Suprapubic skin (tissue), 4 donors: ENCODE data around the gene PCDHA8. TPM values are rescaled to one million over a fixed set of nuclear protein-coding genes. Genes with fewer than 3 reads are reported as not detected.

Experiments used
- DNase-seq, 2 donors: peaks; one replicate each; pipeline ENCODE4 v3.0.0-alpha.2; 2019; ENCODE audit warnings: low spot score in 2 of 2
- H3K27ac ChIP-seq: fragments of 200-600 bp; sonication (generic); one replicate; pipeline ENCODE4 v1.5.1; 2019
- H3K27me3 ChIP-seq: fragments of 200-600 bp; sonication (generic); one replicate; pipeline ENCODE4 v1.5.1; 2019
- H3K36me3 ChIP-seq: fragments of 200-600 bp; sonication (generic); one replicate; pipeline ENCODE4 v1.5.1; 2019
- H3K4me1 ChIP-seq: fragments of 200-600 bp; sonication (generic); one replicate; pipeline ENCODE4 v1.5.1; 2019
- H3K4me3 ChIP-seq: fragments of 200-600 bp; sonication (generic); one replicate; pipeline ENCODE4 v1.5.1; 2019; ENCODE audit warnings: mild to moderate bottlenecking
- H3K9me3 ChIP-seq: fragments of 200-600 bp; sonication (generic); one replicate; pipeline ENCODE4 v1.5.1; 2019
- CTCF ChIP-seq, 2 donors: fragments of 200-600 bp in 1 of 2; fragments of 450-650 bp in 1 of 2; sonication (generic) in 1 of 2; IDR thresholded peaks; one replicate each; pipeline ENCODE4 v1.5.1; 2016 to 2019; ENCODE audit warnings: antibody characterized with exemption in 2 of 2, mild to moderate bottlenecking in 1 of 2, moderate library complexity in 1 of 2
- EP300 ChIP-seq: sonication (generic); formaldehyde crosslinking; IDR thresholded peaks from one replicate; pipeline ENCODE4 v1.6.1; 2017; ENCODE audit warnings: antibody characterized with exemption
- POLR2A ChIP-seq, 2 donors: fragments of 450-650 bp; IDR thresholded peaks; one replicate each; pipeline ENCODE4 v1.6.1; 2017; ENCODE audit warnings: antibody characterized with exemption in 2 of 2, mild to moderate bottlenecking in 2 of 2, moderate library complexity in 2 of 2
- POLR2AphosphoS5 ChIP-seq, 3 donors: sonication (generic); formaldehyde crosslinking; IDR thresholded peaks; one replicate each; pipeline ENCODE4 v1.6.1; 2017; ENCODE audit warnings: antibody characterized with exemption in 3 of 3
- WGBS: methylation state at CpG from one replicate; pipeline ENCODE4 v1.1.5; 2018; 5-methylcytosine and 5-hydroxymethylcytosine counted together
- total RNA-seq, 4 donors: library from RNA; depleted of rRNA; stranded (reverse); fragments of >200 nt; gene quantifications; one replicate each; pipeline ENCODE4 v1.1.0, GENCODE V29; 2016

Gene PCDHA8
- total RNA-seq, 4 donors from 2014 or later, result 0.16 to 0.40 (median 0.17) TPM; not detected in 1

DNA sequence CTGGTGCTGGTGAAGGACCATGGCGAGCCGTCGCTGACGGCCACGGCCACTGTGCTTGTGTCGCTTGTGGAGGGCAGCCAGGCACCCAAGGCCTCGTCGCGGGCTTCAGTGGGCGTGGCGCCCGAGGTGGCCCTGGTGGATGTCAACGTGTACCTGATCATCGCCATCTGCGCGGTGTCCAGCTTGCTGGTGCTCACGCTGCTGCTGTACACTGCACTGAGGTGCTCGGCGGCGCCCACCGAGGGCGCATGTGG is 16.9 kb downstream of the PCDHA8 start:
- 65% methylated on average over 2 of the region's 22 CpGs for WGBS
- H3K27me3 ChIP-seq, result peaks cover 14% of the 10 kb centered on the region

DNA sequence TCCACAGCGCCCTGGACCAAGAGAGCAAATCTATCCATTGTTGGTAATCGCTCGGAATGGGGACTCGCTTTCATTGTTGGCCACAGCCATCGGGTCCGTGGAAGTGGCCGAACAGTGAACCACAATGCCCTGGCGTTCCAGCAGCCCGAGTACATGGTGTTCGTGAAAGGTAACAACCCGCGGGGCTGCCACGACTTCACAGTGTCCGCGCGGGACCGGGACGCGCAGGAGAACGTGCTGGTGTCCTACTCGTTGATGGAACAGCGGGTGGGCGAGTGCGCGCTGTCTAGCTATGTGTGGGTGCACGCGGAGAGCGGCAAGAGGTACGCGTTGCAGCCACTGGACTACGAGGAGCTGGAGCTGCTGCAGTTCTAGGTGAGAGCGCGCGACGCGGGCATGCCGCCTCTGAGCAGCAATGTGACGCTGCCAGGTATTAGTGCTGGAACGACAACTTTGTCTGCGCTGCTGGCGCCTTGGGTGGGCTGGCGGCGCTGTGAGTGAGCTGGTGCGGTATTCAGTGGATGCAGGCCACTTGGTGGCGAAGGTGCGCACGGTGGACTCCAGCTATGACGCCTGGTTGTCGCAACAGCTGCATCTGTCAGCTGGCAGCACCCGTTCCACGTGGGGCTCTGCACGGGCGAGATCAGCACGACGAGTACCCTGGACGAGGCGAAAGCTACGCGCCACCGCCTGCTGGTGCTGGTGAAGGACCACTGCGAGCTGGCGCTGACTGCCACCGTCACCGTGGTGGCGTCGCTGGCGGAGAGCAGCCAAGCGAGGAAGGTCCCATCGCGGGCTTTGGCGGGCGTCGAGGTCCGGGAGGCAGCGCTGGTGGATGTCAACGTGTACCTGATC is 21.7 kb downstream of the PCDHA8 start:
- H3K4me3 ChIP-seq, result no peak overlapping the region
- H3K4me1 ChIP-seq, result no peaks in the 10 kb centered on the region
- WGBS, result 45% methylated on average over 29 of the region's 76 CpGs
- H3K27me3 ChIP-seq, result peaks cover 6% of the 10 kb centered on the region
- H3K27ac ChIP-seq, result no peak overlapping the region
- H3K9me3 ChIP-seq, result peaks cover 25% of the 10 kb centered on the region
- DNase-seq, result no peak
- no peaks in the 10 kb centered on the region for H3K36me3 ChIP-seq
- no peak for TF ChIP-seq EP300
- TF ChIP-seq POLR2A (IDR thresholded peaks at IDR 0.05), result no peak
- TF ChIP-seq POLR2AphosphoS5 (IDR thresholded peaks at IDR 0.05), result no peak
- TF ChIP-seq CTCF (IDR thresholded peaks at IDR 0.05), result no peak

More for the DNA sequence above, 16.9 kb downstream of the PCDHA8 start:
- H3K4me3 ChIP-seq, result no peak overlapping the region
- H3K4me1 ChIP-seq, result no peaks in the 10 kb centered on the region
- H3K27ac ChIP-seq, result no peak overlapping the region
- no peaks in the 10 kb centered on the region for H3K36me3 ChIP-seq
- DNase-seq, result no peak
- peaks cover 33% of the 10 kb centered on the region for H3K9me3 ChIP-seq
- no peak for TF ChIP-seq EP300
- TF ChIP-seq POLR2AphosphoS5 (IDR thresholded peaks at IDR 0.05), result no peak
- no peak for TF ChIP-seq POLR2A (IDR thresholded peaks at IDR 0.05)
- TF ChIP-seq CTCF (IDR thresholded peaks at IDR 0.05), result no peak

DNA sequence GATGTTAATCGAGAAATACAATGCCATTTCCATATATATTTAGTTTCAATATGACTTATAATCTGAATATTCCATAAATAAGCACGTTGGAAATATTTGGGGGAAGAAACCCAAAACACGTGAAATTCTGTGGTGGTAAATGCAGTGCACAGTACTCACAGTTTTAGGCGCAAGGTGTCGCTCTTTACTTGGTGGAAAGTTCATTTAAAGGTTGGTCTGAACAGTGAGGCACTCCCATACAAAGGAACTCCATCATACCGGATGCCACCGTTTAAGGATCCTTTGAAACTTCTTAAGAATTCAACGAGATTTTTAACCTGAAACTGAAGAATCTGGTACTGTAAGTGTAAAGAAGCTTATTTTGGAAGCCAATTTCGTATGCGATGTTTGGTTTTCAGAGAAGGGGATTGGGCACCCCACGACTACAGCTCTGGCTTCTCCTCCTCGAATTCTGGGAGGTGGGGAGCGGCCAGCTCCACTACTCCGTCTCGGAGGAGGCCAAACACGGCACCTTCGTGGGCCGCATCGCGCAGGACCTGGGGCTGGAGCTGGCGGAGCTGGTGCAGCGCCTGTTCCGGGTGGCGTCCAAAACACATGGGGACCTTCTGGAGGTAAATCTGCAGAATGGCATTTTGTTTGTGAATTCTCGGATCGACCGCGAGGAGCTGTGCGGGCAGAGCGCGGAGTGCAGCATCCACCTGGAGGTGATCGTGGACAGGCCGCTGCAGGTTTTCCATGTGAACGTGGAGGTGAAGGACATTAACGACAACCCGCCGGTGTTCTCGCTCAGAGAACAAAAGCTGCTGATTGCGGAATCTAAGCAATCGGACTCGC is 28.0 kb downstream of the PCDHA8 start, which contains the start of gene PCDHA11:
Gene PCDHA11 (plus strand): TSS at position 237 of the 834 bp plus-strand sequence. CDS start 147 bp downstream, at position 384.
- Histone ChIP-seq H3K9me3 (peaks cover 19% of the 10 kb centered on the region), H3K27ac (no peak within 1 kb of the TSS), H3K4me1 (no peaks in the 10 kb centered on the region), H3K4me3 (no peak within 1 kb of the TSS), H3K36me3 (no peaks in the 10 kb centered on the region), H3K27me3 (no peaks in the 10 kb centered on the region)
- TF ChIP-seq POLR2A (IDR thresholded peaks at IDR 0.05), result no peak
- no peak for TF ChIP-seq CTCF (IDR thresholded peaks at IDR 0.05)
- no peak for TF ChIP-seq EP300
- TF ChIP-seq POLR2AphosphoS5 (IDR thresholded peaks at IDR 0.05), result no peak
- no peak for DNase-seq
- 23% methylated on average over 36 of the region's 41 CpGs for WGBS

- 61% methylated on average over 5 of the region's 5 CpGs for WGBS
- no peak for DNase-seq
- Histone ChIP-seq H3K27me3 (no peaks in the 10 kb centered on the region), H3K36me3 (no peaks in the 10 kb centered on the region), H3K9me3 (peaks cover 19% of the 10 kb centered on the region), H3K4me1 (no peaks in the 10 kb centered on the region), H3K4me3 (no peak overlapping the region), H3K27ac (no peak overlapping the region)
- TF ChIP-seq CTCF (IDR thresholded peaks at IDR 0.05) (no peak), POLR2A (IDR thresholded peaks at IDR 0.05) (no peak), POLR2AphosphoS5 (IDR thresholded peaks at IDR 0.05) (no peak), EP300 (no peak)
Measured at GRCh38 chr5:140869555-140869886, 28.5 kb downstream of the PCDHA8 start.
